SK-N-SH (cell line): ENCODE data around the gene ELMO1. TPM values are rescaled to one million over a fixed set of nuclear protein-coding genes. Genes with fewer than 3 reads are reported as not detected.

Source experiments
- CTCF ChIA-PET: fragments of 300-600, 350-600 bp; formaldehyde crosslinking; extraction: SDS; loops from one replicate; lab custom pipeline; 2021; lab: Yijun Ruan, JAX
- POLR2A ChIA-PET: fragments of 350-600 bp; sonication (Branson Sonifier 250); formaldehyde crosslinking; extraction: SDS; loops from one replicate; lab custom pipeline; 2020; ENCODE audit warnings: antibody characterized with exemption, inconsistent platforms; lab: Yijun Ruan, JAX
- DNase-seq: peaks from one replicate; pipeline ENCODE4 v3.0.0; 2012
- H2AFZ ChIP-seq: fragments of 200-600 bp; sonication (generic); 2 replicates; pipeline ENCODE4 v1.8.1; 2016; ENCODE audit warnings: antibody characterized with exemption, mild to moderate bottlenecking, low read depth
- H3F3A ChIP-seq: fragments of 200-600 bp; sonication (generic); replicated peaks from 2 replicates; pipeline ENCODE3; 2016; ENCODE audit warnings: antibody characterized with exemption, mild to moderate bottlenecking; ENCODE audit not compliant: insufficient read depth
- H3K27ac ChIP-seq, 2 experiments: fragments of 200-500 bp in 1 of 2; fragments of 200-600 bp in 1 of 2; sonication (Bioruptor generic) in 1 of 2; sonication (generic), shearing (Covaris generic) in 1 of 2; 2 replicates each; pipeline versions ENCODE4 v1.5.1 to v1.6.1; 2014 to 2016; ENCODE audit warnings: low read depth in 2 of 2, inconsistent platforms in 1 of 2, low read length in 1 of 2, mild to moderate bottlenecking in 1 of 2, mixed read lengths in 1 of 2
- H3K27me3 ChIP-seq: fragments of 200-600 bp; sonication (generic), shearing (Covaris generic); 2 replicates; pipeline ENCODE4 v1.6.1; 2016; ENCODE audit warnings: mixed run types; ENCODE audit not compliant: insufficient read depth
- H3K36me3 ChIP-seq, 2 experiments: fragments of 200-500 bp in 1 of 2; fragments of 200-600 bp in 1 of 2; sonication (Bioruptor generic) in 1 of 2; sonication (generic) in 1 of 2; replicated peaks in 1 of 2; 2 replicates each; pipeline versions ENCODE3 to v1.5.1; 2014 to 2016; ENCODE audit warnings: low read length in 1 of 2, mild to moderate bottlenecking in 1 of 2; ENCODE audit not compliant: insufficient read depth in 2 of 2, control insufficient read depth in 1 of 2
- H3K4me1 ChIP-seq, 2 experiments: fragments of 200-500 bp in 1 of 2; fragments of 200-600 bp in 1 of 2; sonication (Bioruptor generic) in 1 of 2; sonication (generic), shearing (Covaris generic) in 1 of 2; 2 replicates each; pipeline versions ENCODE4 v1.5.1 to v1.6.1; 2014 to 2016; ENCODE audit warnings: low read depth in 1 of 2, low read length in 1 of 2, mixed run types in 1 of 2; ENCODE audit not compliant: insufficient read depth in 2 of 2, control insufficient read depth in 1 of 2
- H3K4me2 ChIP-seq: fragments of 200-600 bp; sonication (generic), shearing (Covaris generic); 2 replicates; pipeline ENCODE4 v1.6.1; 2017; ENCODE audit warnings: mixed run types
- H3K4me3 ChIP-seq, 2 experiments: fragments of 200-500 bp in 1 of 2; fragments of 200-600 bp in 1 of 2; sonication (Bioruptor generic) in 1 of 2; sonication (generic), shearing (Covaris generic) in 1 of 2; 2 replicates each; pipeline versions ENCODE4 v1.5.1 to v1.8.1; 2014 to 2016; ENCODE audit warnings: low read depth in 2 of 2, inconsistent platforms in 1 of 2, low read length in 1 of 2, mild to moderate bottlenecking in 1 of 2, mixed read lengths in 1 of 2, moderate library complexity in 1 of 2
- H3K79me2 ChIP-seq: fragments of 200-600 bp; sonication (generic); 2 replicates; pipeline ENCODE4 v1.8.1; 2017; ENCODE audit warnings: mild to moderate bottlenecking; ENCODE audit not compliant: insufficient read depth
- H3K9ac ChIP-seq: fragments of 200-600 bp; sonication (generic); 2 replicates; pipeline ENCODE4 v1.6.1; 2017; ENCODE audit warnings: mixed run types
- H3K9me2 ChIP-seq: fragments of 200-600 bp; sonication (generic); 2 replicates; pipeline ENCODE4 v1.6.1; 2017; ENCODE audit warnings: mixed run types
- H3K9me3 ChIP-seq: fragments of 200-600 bp; sonication (generic); 2 replicates; pipeline ENCODE4 v1.6.1; 2017; ENCODE audit warnings: mixed run types, mild to moderate bottlenecking, moderate library complexity
- H4K20me1 ChIP-seq: fragments of 200-600 bp; sonication (generic); 2 replicates; pipeline ENCODE4 v1.6.1; 2017; ENCODE audit warnings: mild to moderate bottlenecking, mixed run types; ENCODE audit not compliant: insufficient read depth
- EP300 ChIP-seq, 2 experiments: IDR thresholded peaks; 2 replicates each; pipeline versions ENCODE4 v1.4.0 to v1.6.1; 2012; ENCODE audit warnings: borderline replicate concordance in 1 of 2, low read depth in 1 of 2, low read length in 1 of 2
- EZH2phosphoT487 ChIP-seq: fragments of 200-600 bp; sonication (generic); IDR thresholded peaks from 2 replicates; pipeline ENCODE4 v1.6.1; 2017; ENCODE audit warnings: low read depth, mixed run types, mild to moderate bottlenecking, antibody characterized with exemption, moderate library complexity, borderline replicate concordance
- FOSL2 ChIP-seq: IDR thresholded peaks from 2 replicates; pipeline ENCODE4 v1.4.0; 2012; ENCODE audit warnings: low read depth, mild to moderate bottlenecking, moderate library complexity, borderline replicate concordance
- FOXJ3 ChIP-seq: sonication (generic); formaldehyde crosslinking; IDR thresholded peaks from 2 replicates; pipeline ENCODE4 v1.5.1; 2020; ENCODE audit warnings: mild to moderate bottlenecking, missing genetic modification reagents
- FOXM1 ChIP-seq: IDR thresholded peaks from 2 replicates; pipeline ENCODE4 v1.4.0; 2012; ENCODE audit warnings: low read depth, mild to moderate bottlenecking
- GABPA ChIP-seq: IDR thresholded peaks from 2 replicates; pipeline ENCODE4 v1.4.0; 2012; ENCODE audit warnings: low read depth, mild to moderate bottlenecking
- GATA2 ChIP-seq: sonication (generic); formaldehyde crosslinking; IDR thresholded peaks from 2 replicates; pipeline ENCODE4 v1.5.0; 2020; ENCODE audit warnings: mild to moderate bottlenecking, missing genetic modification reagents
- JUND ChIP-seq: IDR thresholded peaks from 2 replicates; pipeline ENCODE4 v1.4.0; 2012
- NFIC ChIP-seq: IDR thresholded peaks from 2 replicates; pipeline ENCODE4 v1.4.0; 2012; ENCODE audit warnings: borderline replicate concordance
- NRF1 ChIP-seq: IDR thresholded peaks from 2 replicates; pipeline ENCODE4 v1.6.1; 2012; ENCODE audit warnings: low read depth, mild to moderate bottlenecking, low read length
- RAD21 ChIP-seq: IDR thresholded peaks from 2 replicates; pipeline ENCODE4 v1.6.1; 2012; ENCODE audit warnings: mild to moderate bottlenecking, low read length
- RCOR1 ChIP-seq: fragments of 150-350 bp; IDR thresholded peaks from 2 replicates; pipeline ENCODE4 v1.6.1; 2017; ENCODE audit warnings: antibody characterized with exemption, low read length
- RFX5 ChIP-seq: IDR thresholded peaks from 2 replicates; pipeline ENCODE4 v1.6.1; 2012; ENCODE audit warnings: mild to moderate bottlenecking, improper control_type of control experiment, low read length
- SIN3A ChIP-seq: IDR thresholded peaks from 2 replicates; pipeline ENCODE4 v1.6.1; 2012; ENCODE audit warnings: low read depth, mild to moderate bottlenecking, low read length, moderate library complexity, borderline replicate concordance
- SMC3 ChIP-seq: IDR thresholded peaks from 2 replicates; pipeline ENCODE4 v1.6.1; 2012; ENCODE audit warnings: low read depth, low read length, improper control_type of control experiment
- TEAD4 ChIP-seq: IDR thresholded peaks from 2 replicates; pipeline ENCODE4 v1.4.0; 2012; ENCODE audit warnings: mild to moderate bottlenecking, borderline replicate concordance; ENCODE audit not compliant: insufficient read depth
- USF1 ChIP-seq: IDR thresholded peaks from 2 replicates; pipeline ENCODE4 v1.4.0; 2012; ENCODE audit warnings: low read depth, borderline replicate concordance
- YY1 ChIP-seq: IDR thresholded peaks from 2 replicates; pipeline ENCODE4 v1.4.0; 2012; ENCODE audit warnings: low read depth, mild to moderate bottlenecking
- WGBS: methylation state at CpG from one replicate; pipeline ENCODE4 v1.1.6; 2017; ENCODE audit warnings: low lambda C conversion rate; 5-methylcytosine and 5-hydroxymethylcytosine counted together
- polyA plus RNA-seq, 3 experiments: library from polyadenylated mRNA; depleted of rRNA; stranded (reverse); fragments of >200 nt; gene quantifications; 2 replicates each; pipeline ENCODE4 v1.2.3, GENCODE V29; 2012

Gene ELMO1
- polyA plus RNA-seq, 1 of the 3 experiments (the other 2 are of a cell fraction), result 0.64 TPM

GRCh38 chr7:37245590-37245989 lies 203.1 kb downstream of the ELMO1 start:
- peaks cover 3% of the 10 kb centered on the region in 2 experiments for H3K36me3 ChIP-seq
- peaks cover 14% of the 10 kb centered on the region; the same call in 1 of the 2 replicates for H3K9me3 ChIP-seq
- H3K27me3 ChIP-seq, result no peaks in the 10 kb centered on the region
- no peaks in the 10 kb centered on the region for H4K20me1 ChIP-seq
- no peak overlapping the region for H3K27ac ChIP-seq
- H3F3A ChIP-seq, result no peaks in the 10 kb centered on the region
- no peaks in the 10 kb centered on the region for H3K79me2 ChIP-seq
- ChIA-PET POLR2A (no interaction called here), CTCF (interaction anchor here (1.3 to 1.9 kb wide), 3 partner anchors 9 to 38 kb away, joined by 4 to 7 read pairs (median 4); no protein-coding TSS in a partner anchor)
- 35% methylated on average over 5 of the region's 5 CpGs for WGBS
- no peaks in the 10 kb centered on the region for H3K9me2 ChIP-seq
- no peak overlapping the region for H2AFZ ChIP-seq
- no peak overlapping the region for H3K9ac ChIP-seq
- H3K4me2 ChIP-seq, result no peak overlapping the region
- no peak for TF ChIP-seq FOXM1
- H3K4me1 ChIP-seq, result no peaks in the 10 kb centered on the region
- H3K4me3 ChIP-seq, result no peak overlapping the region
- DNase-seq, result no peak

GRCh38 chr7:37236906-37237305 lies 211.8 kb downstream of the ELMO1 start:
- no peaks in the 10 kb centered on the region for H3K9me2 ChIP-seq
- CTCF ChIA-PET, result interaction anchor here (0.9 to 6.9 kb wide), 19 partner anchors 9 to 684 kb away, joined by 3 to 116 read pairs (median 28); partner anchors contain the start of gene EPDR1
- H3K79me2 ChIP-seq, result no peaks in the 10 kb centered on the region
- H3K27me3 ChIP-seq, result no peaks in the 10 kb centered on the region
- H3F3A ChIP-seq, result no peaks in the 10 kb centered on the region
- no peak for DNase-seq
- TF ChIP-seq NRF1 (no peak), RCOR1 (no peak), GATA2 (CRISPR knock-in tag) (no peak), YY1 (no peak), SMC3 (no peak), EZH2phosphoT487 (no peak), RAD21 (no peak), FOXJ3 (CRISPR knock-in tag) (no peak)
- H2AFZ ChIP-seq, result no peak overlapping the region
- H3K4me1 ChIP-seq, result peaks cover 0 to 13% of the 10 kb centered on the region in 2 experiments; a peak in 2 of 4 replicates
- H3K4me3 ChIP-seq, result no peak overlapping the region
- H3K4me2 ChIP-seq, result no peak overlapping the region
- no peak overlapping the region for H3K9ac ChIP-seq
- no peak overlapping the region; a peak in 1 of 4 replicates for H3K27ac ChIP-seq
- H4K20me1 ChIP-seq, result no peaks in the 10 kb centered on the region
- WGBS, result 6% methylated on average over 1 of the region's 1 CpG
- 0 out of 2 replicates have a peak, but pooled peaks cover 2% of the 10 kb centered on the region for H3K9me3 ChIP-seq
- POLR2A ChIA-PET, result no interaction called here
- peaks cover 0 to 3% of the 10 kb centered on the region in 2 experiments for H3K36me3 ChIP-seq

- TF ChIP-seq RFX5, result no peak
- no peak for TF ChIP-seq EZH2phosphoT487
- TF ChIP-seq EP300 (IDR thresholded peaks at IDR 0.05; ENCODE audit: borderline replicate concordance in 1 of 2, low read depth in 1 of 2, low read length in 1 of 2), result peak in 1 of 2 experiments; percentile 25; a peak in 1 of 4 replicates
- TF ChIP-seq JUND, result no peak
- TF ChIP-seq GATA2 (CRISPR knock-in tag), result peak; percentile 70
- no peak for TF ChIP-seq USF1
- TF ChIP-seq TEAD4, result no peak
- TF ChIP-seq GABPA, result no peak
- no peak for TF ChIP-seq NFIC
- TF ChIP-seq SIN3A, result no peak
- no peak for TF ChIP-seq FOSL2
- POLR2A ChIA-PET, result no interaction called here
- 6% methylated on average over 4 of the region's 4 CpGs for WGBS
- peaks cover 0 to 13% of the 10 kb centered on the region in 2 experiments; a peak in 2 of 4 replicates for H3K4me1 ChIP-seq
- no peak overlapping the region for H3K4me2 ChIP-seq
- no peak overlapping the region for H3K4me3 ChIP-seq
- H3K36me3 ChIP-seq, result no peaks in the 10 kb centered on the region
- H3K27ac ChIP-seq, result peak overlapping the region in 1 of 2 experiments; percentile 14; a peak in 1 of 4 replicates
- no peaks in the 10 kb centered on the region for H3K9me3 ChIP-seq
- peak; percentile 41 for DNase-seq
- no peaks in the 10 kb centered on the region for H3K79me2 ChIP-seq
- H3K27me3 ChIP-seq, result no peaks in the 10 kb centered on the region
- H4K20me1 ChIP-seq, result no peaks in the 10 kb centered on the region
- no peaks in the 10 kb centered on the region for H3F3A ChIP-seq
- H3K9me2 ChIP-seq, result no peaks in the 10 kb centered on the region
- CTCF ChIA-PET, result interaction anchor here (0.6 to 6.9 kb wide), 66 partner anchors 10 to 1100 kb away, joined by 3 to 116 read pairs (median 6); partner anchors contain the start of genes ELMO1, EPDR1, NME8 and SFRP4
- H2AFZ ChIP-seq, result no peak overlapping the region
- no peak overlapping the region for H3K9ac ChIP-seq
Measured at GRCh38 chr7:37235813-37236212, 212.9 kb downstream of the ELMO1 start.
